ENCODE data around the gene TERT. TPM values are rescaled to one million over a fixed set of nuclear protein-coding genes. Genes with fewer than 3 reads are reported as not detected.

The TERT gene
- total and polyA plus RNA-seq, 2 experiments from 2014 or later: 0.08 TPM; not detected in 1

DNA sequence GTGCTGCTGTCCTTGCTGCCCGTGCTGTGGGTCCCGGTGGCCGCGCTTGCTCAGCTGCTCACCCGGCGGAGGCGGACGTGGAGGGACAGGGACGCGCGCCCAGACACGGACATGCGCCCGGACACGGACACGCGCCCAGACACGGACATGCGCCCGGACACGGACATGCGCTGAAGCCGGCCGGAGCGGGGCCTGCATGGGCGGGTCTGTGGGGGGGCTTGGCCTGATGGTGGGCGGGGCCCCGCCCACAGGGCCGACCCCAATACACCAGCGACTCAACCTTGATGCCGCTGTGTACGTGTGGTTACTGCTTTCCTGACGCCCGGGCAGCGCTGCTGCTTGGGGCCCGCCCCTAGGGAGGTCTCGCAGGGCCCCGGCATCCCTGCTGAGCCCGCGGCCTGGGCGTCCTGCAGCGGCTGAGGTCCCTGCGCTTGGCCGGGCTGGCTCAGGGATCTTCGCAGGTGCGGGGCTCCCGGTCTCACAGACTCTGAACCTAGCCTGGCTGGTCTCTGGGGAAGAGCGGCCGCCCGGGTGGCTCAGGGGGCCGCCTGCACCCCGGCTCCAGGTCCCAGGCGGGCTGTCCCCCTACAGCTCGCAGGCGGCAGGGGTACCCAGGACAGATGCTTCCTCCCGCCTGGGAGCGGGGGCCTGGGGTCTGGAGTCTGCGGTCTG is 48.8 kb downstream of the TERT start:
- 90% methylated on average over 29 of the region's 58 CpGs for WGBS (ENCODE audit: low lambda C conversion rate, missing lambda C conversion rate)
- H3K27ac ChIP-seq: no peak overlapping the region
- no peak overlapping the region for H2AFZ ChIP-seq
- TF ChIP-seq CTCF (IDR thresholded peaks at IDR 0.05; ENCODE audit: poor library complexity) (no peak), EZH2 (IDR thresholded peaks at IDR 0.05; ENCODE audit: borderline replicate concordance) (no peak), EZH2phosphoT487 (IDR thresholded peaks at IDR 0.05; ENCODE audit: low read depth, severe bottlenecking, unreplicated experiment) (no peak)
- H3K4me2 ChIP-seq: no peak overlapping the region
- no peaks in the 10 kb centered on the region for H3K9me3 ChIP-seq (ENCODE audit: low read depth)
- no peaks in the 10 kb centered on the region for H3K9me2 ChIP-seq (replicated peaks; ENCODE audit: insufficient read depth)
- DNase-seq (ENCODE audit: low spot score): no peak
- H3K4me3 ChIP-seq: no peak overlapping the region
- no peaks in the 10 kb centered on the region for H3K27me3 ChIP-seq
- peaks cover under 1% of the 10 kb centered on the region for H3K4me1 ChIP-seq (ENCODE audit: insufficient read depth)
- no peaks in the 10 kb centered on the region for H3K36me3 ChIP-seq (replicated peaks; ENCODE audit: insufficient read depth, low read depth)
- no peaks in the 10 kb centered on the region for H3K79me2 ChIP-seq
- no peaks in the 10 kb centered on the region for H4K20me1 ChIP-seq (ENCODE audit: insufficient read depth, poor library complexity, severe bottlenecking)

DNA sequence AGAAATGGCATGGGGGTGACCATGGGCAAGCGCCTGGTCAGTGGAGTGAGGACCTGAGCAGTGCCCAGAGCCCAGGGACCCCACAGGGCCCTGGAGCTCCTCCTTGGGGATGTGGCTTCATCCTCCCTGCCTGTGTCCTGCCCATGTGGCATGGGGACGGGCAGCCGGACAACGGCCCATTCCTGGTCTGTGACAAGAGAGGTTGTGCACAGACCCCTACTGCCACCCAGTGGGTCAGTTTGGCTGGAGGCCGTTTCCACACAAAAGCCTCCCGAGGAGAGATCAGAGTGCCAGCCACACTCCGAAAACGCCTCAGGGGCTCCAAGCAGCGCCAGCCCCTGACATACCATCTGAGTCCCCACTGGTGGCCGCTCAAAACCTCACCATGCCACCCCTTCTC is 49.9 kb downstream of the TERT start:
- TF ChIP-seq EZH2 (IDR thresholded peaks at IDR 0.05; ENCODE audit: borderline replicate concordance) (no peak), CTCF (IDR thresholded peaks at IDR 0.05; ENCODE audit: poor library complexity) (peak; percentile 19)
- no peak for DNase-seq (ENCODE audit: low spot score)
- no peaks in the 10 kb centered on the region for H4K20me1 ChIP-seq (ENCODE audit: insufficient read depth, poor library complexity, severe bottlenecking)
- H3K4me2 ChIP-seq: no peak overlapping the region
- H3K27me3 ChIP-seq: no peaks in the 10 kb centered on the region
- no peak overlapping the region for H3K4me3 ChIP-seq
- H3K79me2 ChIP-seq: no peaks in the 10 kb centered on the region
- no peaks in the 10 kb centered on the region for H3K36me3 ChIP-seq (replicated peaks; ENCODE audit: insufficient read depth, low read depth)
- no peak overlapping the region for H2AFZ ChIP-seq
- H3K4me1 ChIP-seq (ENCODE audit: insufficient read depth): no peaks in the 10 kb centered on the region
- H3K9me3 ChIP-seq (ENCODE audit: low read depth): no peaks in the 10 kb centered on the region
- H3K27ac ChIP-seq: no peak overlapping the region
- no peaks in the 10 kb centered on the region for H3K9me2 ChIP-seq (replicated peaks; ENCODE audit: insufficient read depth)
- WGBS (ENCODE audit: low lambda C conversion rate, missing lambda C conversion rate): 66% methylated on average over 10 of the region's 10 CpGs

GRCh38 chr5:1244255-1244654 is 50.6 kb downstream of the TERT start:
- H3K9me2 ChIP-seq (replicated peaks; ENCODE audit: insufficient read depth): no peaks in the 10 kb centered on the region
- H3K36me3 ChIP-seq (replicated peaks; ENCODE audit: insufficient read depth, low read depth): no peaks in the 10 kb centered on the region
- H3K79me2 ChIP-seq: no peaks in the 10 kb centered on the region
- 88% methylated on average over 21 of the region's 21 CpGs for WGBS (ENCODE audit: low lambda C conversion rate, missing lambda C conversion rate)
- H3K4me3 ChIP-seq: no peak overlapping the region
- TF ChIP-seq EZH2 (IDR thresholded peaks at IDR 0.05; ENCODE audit: borderline replicate concordance): no peak
- TF ChIP-seq CTCF (IDR thresholded peaks at IDR 0.05; ENCODE audit: poor library complexity): no peak
- no peak for TF ChIP-seq EZH2phosphoT487 (IDR thresholded peaks at IDR 0.05; ENCODE audit: low read depth, severe bottlenecking, unreplicated experiment)
- H3K27ac ChIP-seq: no peak overlapping the region
- DNase-seq (ENCODE audit: low spot score): no peak
- H3K27me3 ChIP-seq: no peaks in the 10 kb centered on the region
- H3K9me3 ChIP-seq (ENCODE audit: low read depth): no peaks in the 10 kb centered on the region
- no peaks in the 10 kb centered on the region for H3K4me1 ChIP-seq (ENCODE audit: insufficient read depth)
- H2AFZ ChIP-seq: no peak overlapping the region
- no peaks in the 10 kb centered on the region for H4K20me1 ChIP-seq (ENCODE audit: insufficient read depth, poor library complexity, severe bottlenecking)
- H3K4me2 ChIP-seq: no peak overlapping the region

Data from hepatocyte (in vitro differentiated cells).